SIG-M5 (cell line): ENCODE measurements around the gene HOXB3.

Experiments
- DNase-seq: peaks from one replicate; lab custom pipeline; 2025; lab: John Stamatoyannopoulos, UW

HOXB3 gene

DNA sequence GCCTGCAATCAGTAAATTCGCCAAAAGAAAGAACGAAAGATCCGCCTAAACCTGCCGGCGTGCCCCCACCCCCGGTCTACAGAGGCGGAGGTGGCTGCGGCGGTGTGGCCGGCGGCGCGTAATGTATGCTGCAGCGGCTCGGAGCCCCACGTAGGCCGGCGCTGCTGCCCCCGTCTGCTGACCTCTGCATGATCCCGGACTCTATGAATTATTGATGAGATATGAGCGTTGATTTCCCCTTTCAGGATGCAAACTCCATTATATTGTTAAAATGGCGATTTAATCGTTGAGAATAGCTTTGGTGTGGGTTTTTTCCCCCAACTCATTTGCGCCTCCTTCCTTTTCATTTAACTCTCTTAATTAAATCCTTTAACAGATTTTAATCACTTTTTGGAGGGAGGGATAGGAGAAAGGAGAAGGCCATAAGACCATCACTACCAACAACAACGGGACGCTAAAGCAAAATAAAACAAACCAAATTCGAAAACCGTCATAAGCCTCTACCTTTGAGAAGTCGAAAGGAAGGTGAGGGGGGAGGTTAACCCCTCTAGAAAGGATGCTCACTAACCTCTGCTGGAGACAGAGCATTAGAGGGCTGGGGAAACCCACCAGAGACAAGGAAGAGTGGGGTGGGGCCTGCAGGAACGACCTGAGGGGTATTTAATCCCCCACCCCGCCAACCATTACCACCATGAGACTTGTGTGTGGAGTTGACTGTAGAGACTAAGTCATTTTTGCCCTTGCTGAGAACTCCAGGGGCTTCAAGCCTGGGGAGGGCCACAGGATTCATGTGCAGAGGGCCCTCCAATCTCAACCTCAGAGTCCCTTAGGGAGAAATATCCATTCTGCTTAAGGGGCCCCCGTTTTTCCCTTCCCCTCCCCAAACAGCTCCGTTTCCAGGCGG is 3.4 kb downstream of the HOXB3 start:
- DNase-seq: no peak

GRCh38 chr17:48584223-48584741 is 5.8 kb downstream of the HOXB3 start:
- no peak for DNase-seq

DNA sequence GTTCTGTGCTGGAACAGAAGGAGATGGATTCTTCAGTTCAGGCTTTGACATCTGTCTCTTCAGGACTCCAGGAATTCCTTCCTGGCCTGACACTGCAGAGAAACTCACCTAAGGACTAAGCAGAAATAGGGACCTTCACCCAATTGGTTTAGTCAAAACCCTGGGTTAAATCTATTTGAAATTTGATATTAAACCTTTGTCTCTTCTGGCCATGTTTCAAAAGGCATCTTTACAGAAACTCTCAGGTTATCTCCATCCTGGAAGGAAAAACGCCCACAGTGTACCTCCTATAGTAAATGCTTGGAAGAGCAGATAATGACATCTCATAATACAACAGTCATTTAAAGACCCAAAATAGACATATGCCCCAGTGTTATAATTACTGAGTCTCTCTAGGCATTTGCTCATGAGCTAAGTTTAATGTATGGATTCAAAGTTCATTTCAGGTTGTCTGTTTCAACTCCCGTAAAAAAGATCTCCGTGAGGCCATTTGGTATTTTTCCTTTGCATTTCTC is 6.3 kb downstream of the HOXB3 start:
- no peak for DNase-seq

GRCh38 chr17:48582750-48583069 is 7.3 kb downstream of the HOXB3 start:
- no peak for DNase-seq

GRCh38 chr17:48579760-48580554 is 10.1 kb downstream of the HOXB3 start:
- no peak for DNase-seq

DNA sequence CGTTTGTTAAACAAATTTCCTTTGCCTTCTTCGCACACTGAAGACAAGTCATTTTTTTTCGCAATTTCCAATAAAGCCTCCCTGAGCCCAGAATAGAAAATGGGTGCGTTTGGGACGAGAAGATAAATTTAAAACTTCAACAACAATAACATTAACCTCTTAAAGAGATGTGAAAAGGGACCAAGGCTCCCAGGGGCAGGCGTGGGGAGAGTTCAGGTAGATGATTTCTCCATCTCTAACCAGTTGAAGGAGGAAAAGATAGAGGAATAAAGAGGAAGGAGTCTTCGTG is 10.6 kb downstream of the HOXB3 start:
- no peak for DNase-seq

DNA sequence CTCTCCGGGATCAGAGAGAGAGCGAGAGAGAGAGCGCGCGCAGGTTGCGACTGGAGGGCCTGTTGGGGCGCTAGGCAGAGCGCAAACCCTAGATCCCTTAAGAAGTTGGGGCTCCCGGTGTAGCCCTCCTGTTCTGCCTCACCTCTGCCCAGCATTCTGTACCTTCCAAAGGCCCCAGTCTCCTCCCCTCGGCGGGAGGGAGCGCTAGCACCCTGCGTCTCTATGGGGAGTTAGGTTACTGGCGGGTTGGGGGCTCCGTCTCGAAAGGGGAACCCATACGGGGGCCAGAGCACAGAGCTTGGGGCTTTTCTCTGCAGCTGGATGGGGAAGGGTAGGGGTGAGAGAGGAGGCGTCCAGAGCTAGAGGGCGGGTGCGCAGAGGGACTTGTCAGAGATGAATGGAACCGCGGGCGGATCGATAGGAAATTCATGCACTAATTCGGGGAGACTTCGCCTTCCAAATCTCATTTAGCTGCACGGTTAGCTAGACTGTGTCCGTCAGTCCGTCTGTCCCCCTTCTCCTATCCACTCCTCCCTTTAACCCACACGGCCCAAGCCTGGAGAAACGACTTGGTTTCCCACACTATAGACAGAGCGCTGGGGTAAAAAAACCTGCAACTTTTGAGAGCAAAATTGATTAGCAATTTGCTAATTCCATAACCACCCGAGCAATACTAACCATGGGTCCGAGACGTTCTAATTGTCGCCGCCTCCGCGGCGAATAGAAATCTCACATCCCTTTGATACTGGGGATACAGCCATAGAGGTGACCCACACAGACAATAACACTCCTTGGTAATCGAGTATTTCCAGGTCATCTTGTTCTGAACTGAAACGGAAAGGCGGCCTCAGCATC is 11.2 kb downstream of the HOXB3 start:
- no peak for DNase-seq

- DNase-seq: no peak
Observed at GRCh38 chr17:48577946-48578615, 12.0 kb downstream of the HOXB3 start, which contains the start of gene HOXB4. Gene HOXB4, minus strand, starts transcription at chr17:48578350. Its CDS starts 31 bp downstream, at chr17:48578319.

DNA sequence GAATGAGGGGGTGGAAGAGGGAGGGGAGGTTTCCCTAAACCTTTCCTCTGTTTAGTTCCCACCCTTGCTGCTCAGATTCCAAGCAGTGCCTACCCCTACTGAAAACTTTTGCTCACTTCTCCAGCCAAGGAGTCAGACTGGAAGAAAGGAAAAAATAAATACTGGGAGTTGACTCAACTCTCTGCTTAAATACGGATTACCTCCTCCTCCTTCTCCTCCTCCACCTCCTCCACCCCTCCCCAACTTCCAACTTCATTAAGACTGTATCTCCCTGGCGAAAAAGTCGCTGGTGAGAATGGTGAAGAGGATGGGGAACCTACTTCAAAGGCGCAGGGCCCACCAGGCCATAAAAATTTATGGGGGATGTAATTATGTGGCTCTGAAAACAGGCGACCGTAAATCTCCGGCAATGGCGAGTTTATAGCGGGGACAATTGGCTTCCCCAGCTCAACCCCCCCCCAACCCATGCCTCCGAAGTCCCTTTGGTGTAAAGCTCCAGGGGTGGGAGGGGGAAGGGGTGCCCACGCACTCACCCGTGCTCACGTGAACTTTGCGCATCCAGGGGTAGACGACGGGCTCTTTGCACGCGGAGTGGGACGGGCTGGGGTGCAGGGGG is 12.6 kb downstream of the HOXB3 start:
- DNase-seq: no peak

- DNase-seq: no peak
Observed at GRCh38 chr17:48576479-48577309, 13.3 kb downstream of the HOXB3 start.

DNA sequence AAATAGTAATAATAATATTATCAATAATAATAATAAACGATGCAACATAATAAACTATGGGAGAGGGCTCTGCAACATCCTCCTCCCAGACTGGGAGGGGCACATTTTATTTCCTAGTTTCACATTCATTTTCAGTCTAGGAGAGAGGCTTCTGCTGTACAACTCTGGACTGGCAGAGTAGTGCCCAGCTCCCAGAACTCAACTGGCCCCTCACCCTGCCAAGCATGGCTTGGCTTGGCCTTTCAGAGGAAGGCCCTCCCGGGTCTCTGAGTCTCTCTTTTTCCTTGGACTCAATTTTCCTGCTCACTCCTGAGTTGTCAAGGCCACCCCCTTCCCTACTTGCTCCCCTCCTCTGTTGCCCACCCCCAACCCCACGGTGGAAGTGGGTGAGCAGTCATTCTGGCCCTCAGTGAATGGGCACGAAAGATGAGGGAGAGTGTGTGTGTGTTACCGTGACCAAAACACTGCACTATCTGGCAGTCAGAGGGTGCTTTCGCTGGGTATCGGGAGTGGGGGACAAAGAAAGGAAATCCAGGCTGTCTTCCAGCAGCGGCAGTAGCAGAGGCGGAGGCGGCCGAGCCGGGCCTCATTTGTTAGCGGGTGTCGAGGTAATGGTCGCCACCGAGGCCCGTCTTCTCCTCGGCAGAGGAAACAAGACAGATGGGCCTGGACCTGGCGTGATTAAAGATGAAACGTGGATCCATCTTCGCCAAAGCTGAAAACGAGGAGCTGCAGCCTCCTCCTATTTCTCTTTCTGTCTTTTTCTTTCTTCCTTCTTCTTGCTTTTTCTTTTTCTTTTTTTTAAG is 14.2 kb downstream of the HOXB3 start:
- no peak for DNase-seq

DNA sequence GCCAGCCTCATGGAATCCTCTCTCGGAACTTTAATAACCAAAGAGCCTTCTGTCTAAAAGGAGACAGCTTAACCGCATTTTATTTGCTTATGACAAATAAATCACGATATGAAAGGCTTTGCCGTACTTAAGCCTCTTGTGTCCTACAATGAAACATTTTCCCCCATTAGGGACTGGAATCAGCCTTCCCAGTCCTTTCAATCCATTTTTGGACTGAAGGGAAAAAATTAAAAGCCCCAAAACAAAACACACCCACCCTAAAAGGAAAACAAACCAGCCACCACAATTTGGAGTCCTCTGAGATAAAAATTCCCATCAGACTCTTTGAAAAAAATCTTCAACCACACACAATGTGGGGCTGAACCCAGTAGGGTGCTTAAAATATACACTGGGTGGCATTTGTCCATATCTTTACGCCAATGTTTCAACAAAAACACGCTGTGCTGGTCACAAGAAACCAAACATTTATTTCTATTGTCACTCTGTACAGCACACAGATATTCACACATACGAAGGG is 14.9 kb downstream of the HOXB3 start:
- DNase-seq: no peak

DNA sequence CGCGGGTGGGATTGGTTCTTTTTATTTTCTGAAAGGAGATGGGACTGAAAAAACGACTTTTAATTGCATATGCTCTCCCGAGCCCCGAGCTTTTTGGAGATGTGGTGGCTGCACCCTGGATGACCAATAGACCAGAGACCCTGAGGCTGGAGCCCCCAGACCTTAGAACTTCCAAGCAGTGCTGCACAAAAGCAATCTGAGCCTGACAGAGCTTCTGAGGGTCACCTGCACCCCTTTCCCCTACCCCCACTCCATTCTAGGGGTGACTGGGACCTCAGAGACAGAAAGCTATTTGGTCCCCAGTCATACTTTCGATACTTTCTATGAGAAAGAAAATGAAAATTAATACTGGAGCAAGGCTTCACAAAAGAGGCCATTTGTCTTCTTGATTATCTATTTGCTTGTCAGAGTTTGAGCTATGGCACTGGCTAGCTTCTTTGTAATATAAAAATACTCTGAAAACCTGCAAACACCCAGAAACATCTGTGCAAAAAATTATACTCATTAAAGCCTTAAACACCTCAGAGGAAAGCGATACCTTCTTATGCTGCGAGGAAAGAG is 15.5 kb downstream of the HOXB3 start:
- DNase-seq: no peak

DNA sequence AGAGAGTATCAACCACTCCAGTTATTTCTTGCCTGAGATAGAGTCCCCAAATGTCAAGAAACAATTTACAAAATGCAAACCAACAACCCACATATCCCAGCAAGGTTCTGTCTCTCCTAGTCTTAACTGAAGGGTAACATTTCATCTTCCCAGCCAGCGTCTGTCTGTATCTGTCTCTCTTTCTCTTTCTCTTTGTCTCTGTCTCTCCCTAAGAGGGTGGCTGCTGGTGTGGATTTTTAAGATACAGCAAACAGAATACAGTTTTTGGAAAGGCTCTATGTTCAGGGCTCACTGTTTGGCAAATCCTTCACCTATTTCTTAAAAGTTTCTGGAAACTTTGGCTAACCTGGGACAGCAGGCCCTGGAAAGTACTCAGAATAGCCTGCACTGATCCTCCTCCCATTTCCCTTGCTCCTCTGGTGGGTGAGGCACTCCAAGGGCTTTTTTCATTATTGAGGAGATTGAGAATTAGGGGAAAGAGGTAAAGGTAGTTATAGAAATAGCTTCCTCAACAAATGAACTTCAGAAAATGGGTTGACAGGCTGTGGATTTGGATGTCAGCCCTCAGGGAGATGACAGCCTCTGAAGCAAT is 18.1 kb downstream of the HOXB3 start:
- DNase-seq: no peak

DNA sequence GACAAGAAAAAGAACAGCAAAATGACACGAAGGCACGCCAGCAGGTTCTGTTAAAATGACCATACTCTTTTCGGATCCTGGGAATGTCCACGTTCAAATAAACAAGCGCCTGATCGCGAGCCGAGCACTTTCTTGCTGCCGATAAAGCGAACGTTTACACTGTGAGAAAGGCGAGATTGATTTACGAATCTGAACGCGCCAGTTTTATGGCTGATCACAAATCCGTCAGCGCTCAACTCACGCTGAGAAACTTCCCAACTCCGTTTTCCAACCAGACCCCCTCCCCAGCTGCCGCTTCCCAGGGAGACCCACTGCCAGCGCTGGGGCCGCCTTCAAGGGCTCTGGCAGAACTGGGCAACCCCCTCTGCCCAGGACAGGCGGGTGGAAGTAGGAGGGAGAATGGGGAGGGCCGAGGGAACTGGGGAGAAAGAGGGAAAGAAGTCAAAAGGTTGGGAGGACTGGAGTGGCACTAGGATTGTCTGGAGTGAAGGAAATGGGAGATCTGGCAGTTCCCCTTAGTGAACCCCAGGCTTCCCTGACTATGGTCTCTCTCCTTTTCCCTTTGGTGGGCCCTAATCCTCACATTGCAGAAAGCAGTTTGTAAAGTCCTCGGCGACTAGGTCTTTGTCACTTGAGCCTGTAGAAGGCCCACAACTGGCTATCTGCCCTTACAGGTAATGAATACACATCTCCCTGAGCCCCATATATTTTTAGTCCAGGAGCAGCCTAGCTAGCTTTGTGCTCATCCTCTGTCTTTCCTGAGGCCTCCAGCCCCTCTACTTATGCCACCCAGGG is 18.8 kb downstream of the HOXB3 start:
- no peak for DNase-seq

DNA sequence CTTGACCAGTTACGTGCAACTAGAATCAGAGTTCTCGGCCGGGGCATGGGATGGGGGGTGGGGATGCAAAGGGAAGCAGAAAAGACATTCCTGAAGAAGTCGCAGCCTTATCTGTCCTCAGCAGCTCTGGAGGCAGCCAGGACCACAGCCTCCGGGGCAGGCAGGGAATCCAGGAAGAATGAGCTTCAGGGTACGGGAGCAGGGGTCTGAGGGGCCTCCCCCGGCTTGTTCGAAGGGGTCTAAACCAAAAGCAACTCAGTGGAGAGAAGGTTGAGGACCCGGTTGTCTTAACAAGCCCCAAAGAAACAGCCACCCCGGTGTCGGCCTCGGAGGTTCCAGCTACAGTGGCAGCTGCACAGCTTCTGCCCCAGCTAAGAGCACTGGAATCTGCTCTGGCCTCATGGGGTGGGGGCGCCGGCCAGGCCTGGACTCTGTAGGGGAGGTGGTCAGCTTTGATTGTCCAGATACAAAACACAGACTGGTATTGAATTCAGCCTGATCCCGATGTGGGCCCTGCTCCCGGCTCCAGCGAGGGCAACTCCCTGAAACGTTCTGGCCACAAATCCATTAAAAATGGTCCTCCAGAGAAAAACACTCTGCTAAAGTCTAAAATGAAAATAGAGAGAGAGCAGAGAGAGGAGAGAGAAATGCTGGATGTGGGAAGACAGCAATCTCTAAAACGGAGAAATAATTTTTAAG is 19.6 kb downstream of the HOXB3 start:
- no peak for DNase-seq
